ENCODE results near the gene SYCE1.
"Not testable (repeated sequence)": the region's sequence is repeated elsewhere in the genome, so short reads cannot be mapped to it uniquely, and the experiment has no call there.

The SYCE1 gene, protein sequence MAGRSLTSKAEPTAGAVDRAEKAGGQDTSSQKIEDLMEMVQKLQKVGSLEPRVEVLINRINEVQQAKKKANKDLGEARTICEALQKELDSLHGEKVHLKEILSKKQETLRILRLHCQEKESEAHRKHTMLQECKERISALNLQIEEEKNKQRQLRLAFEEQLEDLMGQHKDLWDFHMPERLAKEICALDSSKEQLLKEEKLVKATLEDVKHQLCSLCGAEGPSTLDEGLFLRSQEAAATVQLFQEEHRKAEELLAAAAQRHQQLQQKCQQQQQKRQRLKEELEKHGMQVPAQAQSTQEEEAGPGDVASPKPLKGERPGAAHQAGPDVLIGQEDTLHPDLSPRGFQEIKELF

DNA sequence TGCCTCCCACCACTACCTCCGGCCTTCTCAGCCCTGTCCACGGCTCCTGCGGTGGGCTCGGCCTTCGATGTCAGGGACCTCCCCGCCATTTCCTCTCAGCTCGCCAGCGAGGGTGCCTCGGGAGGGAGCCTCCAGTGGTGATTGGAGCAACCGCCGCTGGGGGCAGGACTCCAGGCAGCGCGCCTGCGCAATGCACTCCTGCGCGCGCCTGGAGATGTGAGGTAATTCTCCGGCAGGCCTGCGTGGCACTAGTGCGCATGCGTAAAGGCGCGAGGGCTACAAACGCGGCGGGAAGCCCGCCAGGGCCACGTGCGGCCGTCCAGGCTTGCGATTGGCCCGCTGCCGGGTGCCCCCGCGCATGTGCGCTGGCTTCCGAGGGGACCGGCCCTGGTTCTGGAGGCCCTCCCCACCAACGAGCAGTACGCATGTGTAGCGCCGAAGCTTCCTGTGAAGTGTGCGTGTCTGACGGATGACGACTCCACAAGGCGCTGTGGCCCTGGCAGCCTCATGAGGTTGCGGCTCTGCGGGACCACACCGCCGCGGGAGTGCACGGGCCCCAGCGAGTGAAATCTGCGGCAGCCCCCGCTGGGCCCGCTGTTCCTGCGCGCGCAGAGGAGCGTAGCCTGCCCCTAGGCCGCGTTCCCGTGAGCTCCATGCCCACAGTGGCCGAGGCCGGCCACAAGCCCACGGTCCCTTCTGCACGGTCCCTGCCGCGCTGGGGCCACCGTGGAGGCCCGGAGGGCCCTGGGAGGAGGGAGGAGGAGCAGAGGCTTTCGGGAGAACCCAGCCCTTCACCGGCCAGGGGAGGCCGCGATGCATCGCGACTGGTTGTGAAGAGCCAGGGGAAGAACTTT, at the start of gene SYCE1:
SYCE1 (minus strand) TSS at position 143 of the 854 bp plus-strand sequence; CDS start at position 89, 54 bp downstream.
- no peak for DNase-seq

DNA sequence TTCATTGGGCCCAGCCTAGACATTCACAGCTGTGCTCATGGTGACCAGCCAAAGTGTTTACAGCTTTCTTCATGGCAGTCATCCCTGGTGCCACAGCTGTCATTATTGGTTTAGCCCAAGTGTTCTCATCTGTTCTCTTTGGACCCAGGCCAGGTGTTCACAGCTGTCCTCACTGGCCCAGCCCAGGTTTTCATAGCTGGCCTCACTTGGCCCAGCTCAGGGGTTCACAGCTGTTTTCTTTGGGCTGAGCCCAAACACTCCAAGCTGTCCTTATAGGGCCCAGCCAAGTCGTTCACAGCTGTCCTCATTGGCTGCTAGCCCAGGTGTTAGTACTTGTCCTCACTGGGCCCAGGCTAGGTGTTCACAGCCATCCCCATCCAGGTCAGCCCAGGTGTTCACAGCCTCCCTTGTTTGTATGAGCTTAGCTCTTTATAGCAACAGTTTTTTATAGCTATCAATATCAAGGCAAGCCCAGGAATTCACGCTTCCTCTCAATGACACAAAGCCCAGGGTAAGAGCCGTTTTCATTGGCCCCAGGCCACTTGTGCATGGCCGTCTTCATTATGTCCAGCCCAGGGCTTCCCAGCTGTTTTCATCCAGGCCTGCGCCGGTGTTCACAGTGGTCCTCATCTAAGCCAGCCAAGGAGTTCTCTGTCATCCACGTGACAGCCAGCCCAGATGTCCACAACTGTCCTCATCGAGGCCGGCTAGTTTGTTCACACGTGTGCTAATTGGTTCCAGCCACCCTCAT, 49.6 kb upstream of the SYCE1 start:
- DNase-seq, result no peak

DNA sequence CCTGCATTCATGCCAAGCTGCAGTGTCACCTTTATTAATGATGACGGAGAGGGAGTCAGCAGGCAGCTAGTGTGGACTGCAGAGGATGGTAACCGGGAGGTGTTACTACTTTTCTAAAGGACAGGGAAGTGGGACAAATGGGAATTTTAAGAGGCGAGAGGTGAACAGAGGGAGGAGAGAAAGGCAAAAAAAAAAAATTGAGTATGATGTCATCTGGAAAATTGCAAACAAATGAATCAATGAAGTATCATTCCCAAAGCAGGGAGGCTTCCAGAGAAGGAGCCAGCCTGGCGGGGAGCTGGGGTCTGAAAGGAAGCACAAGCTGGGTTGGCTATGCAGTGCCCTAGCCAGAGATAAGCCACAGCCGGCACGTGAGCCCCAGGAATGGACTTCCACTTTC, 48.3 kb upstream of the SYCE1 start:
- DNase-seq, result no peak

DNA sequence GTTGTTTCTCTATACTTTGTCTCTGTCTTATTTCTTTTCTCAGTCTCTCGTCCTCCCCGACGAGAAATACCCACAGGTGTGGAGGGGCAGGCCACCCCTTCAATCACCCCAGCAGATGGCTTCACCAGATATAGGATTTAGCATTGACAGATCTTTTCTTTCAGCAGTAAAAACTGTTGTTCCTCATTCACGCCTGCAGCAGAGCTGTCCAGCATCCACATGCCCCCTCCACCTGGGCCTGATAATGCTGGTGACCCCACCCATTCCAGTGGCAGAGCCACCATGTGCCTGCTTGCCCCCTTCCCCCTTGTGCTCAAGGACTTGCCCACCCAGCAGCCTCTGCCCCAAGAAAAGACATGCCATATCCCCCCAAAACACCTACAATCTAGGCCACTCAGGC, 45.7 kb upstream of the SYCE1 start:
- no peak for DNase-seq

DNA sequence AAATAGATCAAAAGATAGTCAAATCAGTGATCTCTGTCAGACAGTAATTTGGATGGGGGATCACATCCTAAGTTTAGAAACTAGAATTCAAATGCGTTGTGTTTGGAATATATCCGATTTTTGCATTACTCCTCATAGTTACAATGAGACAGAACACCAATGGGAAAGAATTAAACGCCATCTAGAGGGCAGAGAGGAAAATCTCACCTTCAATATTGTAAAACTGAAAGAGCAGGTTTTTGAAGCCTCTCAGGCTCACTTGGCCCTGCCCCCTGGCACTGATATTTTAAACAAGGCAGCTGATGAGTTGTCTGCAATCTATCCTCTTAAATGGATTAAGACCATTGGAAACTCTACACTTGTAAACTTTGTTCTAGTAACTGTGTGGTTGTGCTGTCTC, 43.5 kb upstream of the SYCE1 start:
- DNase-seq, result no peak

DNA sequence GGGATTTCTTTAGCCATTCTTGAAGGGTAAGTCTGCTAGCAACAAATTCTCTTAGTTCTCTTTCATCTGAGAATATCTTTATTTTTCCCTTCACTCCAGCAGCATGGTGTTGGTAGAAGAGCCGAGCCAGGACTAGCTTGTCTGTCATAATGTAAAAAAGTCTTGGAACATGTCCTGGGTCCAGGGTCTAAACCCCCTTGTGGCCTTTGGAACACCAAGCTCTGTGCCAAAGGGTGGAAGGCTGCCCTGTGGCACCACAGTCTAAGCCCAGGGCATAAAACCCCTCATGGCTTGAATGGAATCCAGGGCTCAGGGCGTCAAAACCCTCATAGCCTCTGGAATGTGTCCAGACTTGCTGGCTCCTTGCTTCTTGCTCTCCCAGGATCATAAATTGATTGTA, 38.1 kb upstream of the SYCE1 start:
- not testable (repeated sequence) for DNase-seq

DNA sequence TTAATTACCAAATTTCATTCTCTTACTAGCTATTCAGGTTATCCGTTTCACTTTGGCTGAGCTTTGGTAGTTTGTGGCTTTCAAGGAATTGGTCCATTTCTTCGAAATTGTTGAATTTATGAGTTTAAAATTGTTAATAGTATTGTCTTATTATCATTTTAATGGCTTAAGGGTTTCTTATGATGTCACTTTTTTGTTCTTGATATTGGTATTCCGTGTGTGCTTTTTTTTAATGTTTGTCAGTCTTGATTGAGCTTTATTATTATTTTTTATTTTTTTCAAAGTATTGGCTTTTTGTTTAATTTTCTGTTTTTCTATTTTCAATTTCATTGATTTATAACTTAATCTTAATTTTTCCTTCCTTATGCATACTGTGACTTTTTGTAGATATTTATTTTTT, 35.3 kb upstream of the SYCE1 start:
- DNase-seq, result no peak

DNA sequence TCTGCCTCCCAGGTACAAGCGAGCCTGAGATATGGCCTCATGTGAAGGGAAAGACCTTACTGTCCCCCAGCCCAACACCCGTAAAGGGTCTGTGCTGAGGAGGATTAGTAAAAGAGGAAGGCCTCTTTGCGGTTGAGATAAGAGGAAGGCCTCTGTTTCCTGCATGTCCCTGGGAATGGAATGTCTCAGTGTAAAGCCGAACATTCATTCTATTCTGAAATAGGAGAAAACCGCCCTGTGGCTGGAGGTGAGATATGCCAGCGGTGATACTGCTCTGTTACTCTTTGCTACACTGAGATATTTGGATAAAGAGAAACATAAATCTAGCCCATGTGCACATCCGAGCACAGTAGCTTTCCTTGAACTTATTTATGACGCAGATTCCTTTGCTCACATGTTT, 34.5 kb upstream of the SYCE1 start:
- not testable (repeated sequence) for DNase-seq

DNA sequence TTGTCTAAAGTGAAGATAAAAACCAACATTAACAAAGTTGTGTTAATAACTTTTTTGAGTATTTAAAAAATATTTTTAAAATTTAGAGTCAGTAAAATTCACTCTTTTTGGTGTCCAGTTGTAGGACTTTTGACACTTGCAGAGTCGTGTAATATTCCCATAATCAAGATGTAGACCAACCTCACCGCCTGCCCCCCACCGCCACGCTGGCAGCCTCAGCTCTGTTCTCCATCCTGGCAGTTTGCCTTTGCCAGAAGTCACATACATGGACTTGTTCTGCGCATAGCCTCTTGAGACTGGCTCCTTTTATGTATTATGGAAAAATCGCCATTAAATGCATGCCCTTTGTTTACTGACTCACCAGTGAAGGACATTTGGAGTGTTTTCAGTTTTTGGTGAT, 27.3 kb upstream of the SYCE1 start:
- no peak for DNase-seq

DNA sequence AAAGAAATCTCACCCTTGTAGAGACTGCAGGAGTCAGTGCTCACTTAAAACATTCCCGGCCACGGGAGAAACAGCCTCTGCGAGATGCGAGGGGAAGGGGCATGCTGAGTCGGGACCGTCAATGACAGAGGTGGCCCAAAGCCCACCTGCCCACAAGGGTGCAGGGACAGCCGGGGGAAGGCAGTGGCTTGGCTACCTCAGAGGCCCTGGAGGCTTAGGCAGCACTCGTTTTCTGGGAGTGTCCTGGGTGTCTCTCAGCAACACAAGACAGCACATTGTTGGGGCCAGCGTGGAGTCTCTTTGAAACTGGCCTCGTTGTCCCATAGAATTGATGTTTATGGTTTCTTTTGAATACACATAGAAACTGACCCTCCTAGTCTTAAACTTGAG, 25.6 kb upstream of the SYCE1 start:
- DNase-seq, result no peak

DNA sequence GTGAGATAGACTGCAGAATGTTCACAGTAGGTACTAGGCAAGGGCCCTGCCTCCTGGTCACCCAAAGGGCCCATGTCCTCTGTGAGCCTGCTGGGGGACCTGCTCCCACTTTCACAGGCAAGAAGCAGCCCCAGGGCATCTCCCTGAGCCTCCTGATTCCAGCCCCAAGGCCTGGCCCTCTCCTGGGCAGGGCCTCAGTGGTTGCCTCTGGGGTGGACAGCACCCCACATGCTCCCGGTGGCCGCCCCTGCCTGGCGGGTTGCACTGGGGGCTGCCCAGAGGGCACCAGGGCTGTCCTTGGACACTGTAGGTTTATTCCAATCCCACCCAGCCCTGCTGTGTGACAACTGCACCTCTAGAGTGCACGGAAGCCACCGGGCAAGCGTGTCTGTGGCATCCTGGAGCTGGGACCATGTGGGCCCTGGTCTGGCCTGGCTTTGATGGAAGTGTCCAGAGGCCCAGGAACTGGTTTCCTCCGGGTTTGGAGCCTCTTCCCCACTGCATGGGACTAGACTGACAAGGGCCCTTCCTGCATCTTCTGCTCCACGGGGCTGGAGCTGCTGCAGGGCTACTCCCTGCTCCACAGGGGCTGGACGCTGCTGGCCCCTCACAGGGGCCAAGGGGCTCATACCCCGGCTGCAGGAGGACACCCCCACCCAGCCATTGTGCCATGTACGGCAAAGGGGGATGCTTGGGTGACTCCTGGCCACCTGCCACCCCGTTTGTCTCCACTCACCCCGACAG, 25.0 kb upstream of the SYCE1 start:
- no peak for DNase-seq

DNA sequence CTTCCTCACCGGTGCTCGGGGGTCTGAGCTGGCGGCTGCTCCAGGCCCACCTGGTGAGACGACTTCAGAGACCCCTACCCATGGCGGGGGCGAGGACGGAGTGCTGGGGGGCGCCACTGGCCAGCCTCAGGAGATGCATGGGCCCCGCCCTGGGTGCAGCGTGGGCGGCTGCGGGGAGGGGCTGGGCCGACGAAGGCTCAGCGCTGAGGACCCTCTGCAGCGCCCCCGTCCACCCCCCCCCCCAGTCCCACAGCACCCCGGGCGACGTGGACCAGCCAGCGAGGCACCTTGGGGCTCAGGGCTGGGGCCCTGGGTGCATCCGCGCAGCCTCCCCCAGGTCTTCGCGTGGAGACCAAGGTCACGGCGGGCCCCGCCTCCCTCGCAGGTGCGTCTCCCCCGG, 11.7 kb upstream of the SYCE1 start:
- DNase-seq, result not testable (repeated sequence)

DNA sequence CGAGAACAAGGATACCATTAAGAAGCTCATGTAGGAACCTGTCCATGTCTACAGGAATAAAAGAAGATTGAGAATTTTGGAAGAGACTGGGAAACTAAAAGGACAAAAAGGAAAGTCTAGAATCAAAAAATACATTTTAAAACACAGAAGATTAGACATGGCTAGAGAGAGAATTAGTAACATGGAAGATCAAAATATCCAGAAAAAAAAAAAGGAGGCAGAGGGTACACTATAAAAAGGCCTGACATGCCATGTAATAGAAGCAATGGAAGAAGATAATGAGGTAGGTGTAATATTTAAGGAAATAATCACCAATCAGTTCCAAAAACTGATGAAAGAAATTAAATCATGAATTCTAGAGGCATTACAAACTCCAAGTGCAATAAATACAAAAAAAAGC, 8.1 kb upstream of the SYCE1 start:
- DNase-seq, result not testable (repeated sequence)

DNA sequence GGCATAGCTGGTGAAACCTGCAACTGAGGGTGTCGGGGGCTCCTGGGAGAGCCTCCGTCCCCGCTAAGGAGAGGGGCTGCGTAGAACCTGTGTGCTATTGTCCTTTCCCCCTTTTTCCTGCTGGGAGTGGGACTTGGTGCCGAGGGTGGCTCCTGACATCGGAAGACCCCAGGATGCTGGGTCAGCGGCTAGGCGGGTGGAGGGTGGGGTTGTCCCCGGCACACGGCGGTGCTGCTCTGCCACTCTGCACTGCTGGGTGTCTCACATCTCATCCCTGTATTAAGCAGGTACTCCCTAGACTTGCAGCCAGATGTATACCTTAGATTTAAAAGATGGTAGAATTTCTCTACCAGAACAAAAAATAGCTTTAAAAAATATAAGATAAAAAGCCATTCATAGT, 6.7 kb upstream of the SYCE1 start:
- not testable (repeated sequence) for DNase-seq

DNA sequence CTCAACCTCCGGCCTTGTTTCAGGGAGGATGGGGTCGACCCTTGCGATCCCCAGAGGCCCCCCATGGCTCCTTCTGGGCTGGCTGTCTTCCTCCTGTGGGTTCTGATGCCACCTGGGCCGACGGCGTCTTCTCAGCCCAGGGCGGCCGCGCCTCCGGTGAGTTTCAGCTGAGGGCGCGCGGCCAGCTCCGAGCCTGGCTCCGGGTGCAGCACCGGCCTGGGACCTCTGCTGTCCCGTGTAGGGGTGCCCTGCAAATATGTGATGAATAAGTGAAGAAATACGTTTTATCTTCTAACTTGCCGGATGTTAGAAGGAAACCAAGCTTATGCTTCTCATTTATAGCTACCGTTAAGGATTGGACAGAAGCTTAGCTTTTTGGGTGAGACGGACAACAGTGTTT, 4.4 kb upstream of the SYCE1 start:
- DNase-seq, result not testable (repeated sequence)

DNA sequence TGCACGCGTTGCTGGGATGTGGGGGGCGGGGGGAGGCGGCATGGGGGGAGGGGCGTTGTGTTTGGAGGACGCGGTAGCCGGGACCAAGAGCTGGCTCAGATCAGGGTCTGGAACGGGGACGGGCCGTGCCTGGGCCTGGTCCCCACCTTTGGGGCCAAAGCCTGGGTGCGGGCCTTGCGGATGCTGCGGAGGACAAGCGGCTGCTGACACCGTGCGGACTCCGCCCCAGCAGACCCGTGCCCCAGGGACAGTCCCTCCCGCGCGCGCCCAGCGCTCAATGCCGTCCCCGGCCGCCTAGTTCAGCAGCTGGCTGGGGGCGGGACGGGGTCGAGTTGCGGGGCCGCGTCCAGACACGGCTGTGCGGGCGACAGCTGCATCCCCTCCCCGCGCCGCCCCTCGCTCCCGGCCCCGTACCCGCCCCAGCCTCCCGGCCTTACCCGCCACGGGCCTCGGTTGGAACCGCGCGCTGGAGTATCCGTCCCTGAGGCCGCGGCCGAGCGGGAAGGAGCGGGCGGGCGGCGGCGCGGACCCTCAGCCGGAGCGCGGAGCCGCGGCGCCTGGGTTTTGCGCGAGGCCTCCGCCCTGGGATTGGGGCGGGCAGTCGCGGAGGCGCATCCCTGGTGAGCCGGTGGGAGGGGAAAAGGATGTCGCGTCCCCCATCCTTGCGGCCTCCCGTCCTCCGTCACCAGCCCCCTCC, 3.6 kb upstream of the SYCE1 start:
- not testable (repeated sequence) for DNase-seq

DNA sequence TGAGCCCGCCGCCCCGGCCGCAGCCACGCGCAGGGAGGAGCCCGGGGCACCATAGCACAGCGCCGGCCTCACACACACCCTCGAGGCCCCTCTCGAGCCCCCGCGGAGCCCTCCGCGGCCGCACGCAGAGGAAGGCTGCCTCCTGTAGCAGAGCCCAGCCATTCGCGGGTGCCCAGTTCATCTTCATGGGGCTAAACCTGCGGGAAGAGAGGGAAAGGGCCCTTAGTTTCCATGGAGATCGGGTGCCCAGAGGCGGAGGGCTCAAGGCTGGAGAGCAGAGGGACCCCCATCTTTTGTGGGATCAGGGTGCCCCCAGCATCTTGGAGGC, 2.9 kb upstream of the SYCE1 start:
- DNase-seq, result no peak

DNA sequence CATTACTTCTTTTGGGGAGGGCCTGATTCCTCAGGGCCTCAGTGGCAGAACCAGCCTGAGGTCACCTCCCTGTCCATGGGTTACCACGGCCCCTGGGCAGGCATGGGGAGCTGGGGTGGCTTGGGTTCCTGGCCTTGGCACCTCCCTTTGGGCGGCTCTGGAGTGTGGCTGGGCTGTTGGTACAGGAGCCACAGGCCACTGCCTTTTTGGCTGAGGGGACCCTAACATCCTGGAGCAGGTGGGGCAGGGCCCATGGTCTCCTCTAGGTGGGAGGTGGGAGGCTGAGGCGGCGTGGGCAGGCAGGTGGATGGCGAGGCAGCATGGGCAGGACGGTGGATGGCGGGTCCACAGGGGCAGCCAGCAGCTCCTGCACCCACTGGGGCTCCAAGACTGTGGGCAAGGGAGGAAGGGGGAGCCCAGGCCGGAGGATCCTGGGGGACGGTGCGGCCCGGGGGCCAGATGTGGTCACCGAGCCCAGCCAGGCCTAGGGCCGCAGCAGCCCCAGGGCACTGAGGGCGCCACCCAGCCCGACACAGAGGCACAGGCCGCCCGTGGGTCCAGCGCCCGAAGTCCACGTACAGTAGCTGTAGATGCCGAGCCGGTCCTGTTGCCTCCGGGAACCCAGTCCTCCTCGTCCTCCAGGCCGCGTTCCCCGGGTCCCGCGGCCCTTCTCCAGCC, 2.4 kb upstream of the SYCE1 start:
- no peak for DNase-seq

DNA sequence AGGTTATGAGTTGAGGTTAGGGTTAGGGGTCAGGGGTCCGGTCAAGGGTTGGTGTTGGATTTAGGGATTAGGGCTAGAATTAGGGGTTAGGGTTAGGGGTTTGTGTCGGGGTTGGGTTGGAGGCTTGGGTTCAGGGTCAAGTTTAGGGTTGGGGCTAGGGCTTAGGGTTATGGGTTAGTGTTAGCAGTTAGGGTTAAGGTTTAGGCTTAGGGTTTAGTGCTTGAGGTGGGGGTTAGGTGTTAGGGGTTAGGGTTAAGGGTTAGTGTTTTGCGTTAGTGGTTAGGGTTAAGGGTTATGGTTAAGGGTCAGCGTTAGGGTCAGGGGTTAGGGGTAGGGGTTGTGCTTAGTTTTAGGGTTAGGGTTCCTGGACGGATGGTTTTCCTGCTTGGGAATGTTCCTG, 1.7 kb upstream of the SYCE1 start:
- no peak for DNase-seq

DNA sequence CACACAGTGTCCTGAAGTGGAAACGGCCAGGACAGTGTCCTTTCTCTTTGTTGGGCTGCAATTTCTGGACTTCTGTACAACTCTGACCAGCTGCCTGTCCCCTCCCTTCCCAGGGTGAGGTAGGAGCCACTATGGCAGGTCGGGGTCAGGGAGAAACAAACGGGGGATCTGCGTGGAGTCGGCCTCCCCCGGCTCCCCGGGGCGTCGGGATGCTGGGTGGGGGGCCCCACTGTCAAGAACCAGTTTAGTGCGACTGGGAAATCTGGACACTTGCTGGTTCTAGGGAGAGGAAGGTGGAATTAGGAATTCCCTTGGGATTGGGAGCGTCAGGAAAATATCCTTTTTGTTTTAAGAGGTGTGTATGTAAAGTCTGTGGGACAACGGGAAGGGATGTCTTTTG, 567 bp downstream of the SYCE1 start:
- DNase-seq, result no peak

DNA sequence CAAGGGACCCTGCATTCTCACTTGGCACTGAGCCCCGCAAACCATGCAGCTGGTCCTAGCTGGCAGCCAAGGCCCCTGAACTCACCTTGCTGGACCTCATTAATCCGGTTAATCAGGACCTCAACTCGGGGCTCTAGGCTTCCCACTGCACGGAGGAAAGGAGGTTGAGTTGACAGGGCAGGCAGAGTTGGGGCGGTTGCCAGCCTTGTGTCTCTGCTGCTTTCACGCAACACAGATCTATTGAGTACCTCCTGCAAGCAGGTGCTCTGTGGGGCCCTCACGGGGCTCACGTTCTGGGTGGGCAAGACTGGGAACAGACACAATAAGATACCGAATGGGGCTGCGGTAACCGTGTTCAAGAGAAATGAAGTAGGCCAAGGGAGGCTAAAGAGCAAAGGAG, 6.2 kb downstream of the SYCE1 start:
- DNase-seq, result no peak

DNA sequence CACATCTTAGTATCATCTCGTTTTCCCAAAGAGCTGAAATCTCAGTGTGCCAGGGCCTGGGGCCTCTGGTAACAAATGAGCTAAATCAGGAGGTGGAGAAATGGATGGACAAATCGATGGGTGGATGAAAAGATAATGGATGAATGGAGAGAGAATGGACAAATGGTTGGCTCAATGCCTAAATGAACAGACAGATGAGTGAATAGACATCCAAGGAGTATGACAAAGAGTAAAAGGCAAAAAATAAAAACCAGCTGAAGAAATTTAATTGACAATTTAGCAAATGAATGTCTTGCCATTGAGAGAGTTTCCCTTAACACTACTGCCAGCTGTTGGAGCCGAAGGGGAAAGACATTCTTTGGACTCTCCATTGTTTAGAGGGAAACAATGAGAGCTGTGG, 8.0 kb downstream of the SYCE1 start:
- no peak for DNase-seq

Data from activated CD8-positive, alpha-beta memory T cell treated with anti-CD3 and anti-CD28 coated beads, Interleukin-2, amount 50 U/mL, for 4 hours (primary cell).